Pancreas (tissue), 10 donors: ENCODE measurements around the gene CCM2. TPM values are rescaled to one million over a fixed set of nuclear protein-coding genes. Genes with fewer than 3 reads are reported as not detected.

ENCODE experiments used
- ATAC-seq, 4 donors: fragments of 200-7000 bp; cut with Tn5 transposase; one replicate each; pipeline versions ENCODE4 v1.8.0 to v1.9.1; 2020; ENCODE audit warnings: mild to moderate bottlenecking in 4 of 4, moderate library complexity in 4 of 4
- DNase-seq, 6 donors: peaks; one replicate each; pipeline ENCODE4 v3.0.0-alpha.2; 2020
- FAIRE-seq: peaks from 2 replicates; lab custom pipeline; 2012; peaks lifted over from hg19 to GRCh38; lab: Jason Lieb, UNC
- H3K27ac ChIP-seq, 4 donors: fragments of 200-600 bp; sonication (generic); 1 replicate in 3 of 4; 2 replicates in 1 of 4; pipeline versions ENCODE4 v1.5.0 to v1.8.0; 2020
- H3K27me3 ChIP-seq, 4 donors: fragments of 200-600 bp; one replicate each; pipeline ENCODE4 v1.8.0; 2021
- H3K36me3 ChIP-seq, 3 donors: fragments of 200-600 bp; sonication (generic) in 1 of 3; one replicate each; pipeline versions ENCODE4 v1.5.0 to v1.8.0; 2020 to 2021
- H3K4me1 ChIP-seq, 3 donors: fragments of 200-600 bp; one replicate each; pipeline ENCODE4 v1.8.0; 2021
- H3K4me3 ChIP-seq, 4 donors: fragments of 200-600 bp; sonication (generic) in 2 of 4; one replicate each; pipeline versions ENCODE4 v1.5.0 to v1.8.0; 2020 to 2021
- H3K9me3 ChIP-seq, 4 donors: fragments of 200-600 bp; one replicate each; pipeline ENCODE4 v1.8.0; 2021
- WGBS, 2 donors: extraction: QIAGEN DNeasy Blood & Tissue Kit; methylation state at CpG; one replicate each; pipeline ENCODE4 v1.1.7; 2013; 5-methylcytosine and 5-hydroxymethylcytosine counted together
- intact Hi-C, 3 donors: fragments of 100-400 bp; cut with DNase I; formaldehyde crosslinking; loops; one replicate each; pipeline versions ENCODE4 v1.11.1 to v1.14.2; 2022
- polyA plus RNA-seq, 2 donors: library from polyadenylated mRNA; stranded (reverse); fragments of 200-250 nt; gene quantifications; one replicate each; pipeline ENCODE4 v1.2.3, GENCODE V29; 2013
- total RNA-seq, 6 donors: library from RNA; stranded (reverse); fragmentation: NEBNext Ultra II Directional in 4 of 6; extraction: Animal tissue kit (Norgen Biotek cat#: 25700) in 4 of 6; gene quantifications; one replicate each; pipeline versions ENCODE4 v1.2.1 to v1.2.4, GENCODE V29; 2021 to 2023
- TF ChIP-seq, protein P1 (sequence below), 4 donors: fragments of 200-600 bp; sonication (generic) in 3 of 4; IDR thresholded peaks; one replicate each; pipeline versions ENCODE4 v1.5.0 to v1.8.0; 2021; ENCODE audit warnings: antibody characterized with exemption in 4 of 4
- donor health status: healthy with polysubstance abuse.
- donor health status: DM: no; HTN: no; CAD: no; lungs with moderate emphysema.
- donor health status: DM: no; HTN: no; CAD: no.
- donor health status: control.
- donor health status: control.
- donor health status: Bipolar disorder and iron deficiency.
- donor health status: DM: yes; HTN: yes; CAD: no.
- donor health status: DM: no; HTN: no; CAD: no.
- donor health status: DM: no; HTN: no; CAD: no.
- donor health status: DM: yes; HTN: yes; CAD: no.

CCM2 gene
- total and polyA plus RNA-seq, 8 donors, result 13.4 to 33.7 (median 16.5) TPM

DNA sequence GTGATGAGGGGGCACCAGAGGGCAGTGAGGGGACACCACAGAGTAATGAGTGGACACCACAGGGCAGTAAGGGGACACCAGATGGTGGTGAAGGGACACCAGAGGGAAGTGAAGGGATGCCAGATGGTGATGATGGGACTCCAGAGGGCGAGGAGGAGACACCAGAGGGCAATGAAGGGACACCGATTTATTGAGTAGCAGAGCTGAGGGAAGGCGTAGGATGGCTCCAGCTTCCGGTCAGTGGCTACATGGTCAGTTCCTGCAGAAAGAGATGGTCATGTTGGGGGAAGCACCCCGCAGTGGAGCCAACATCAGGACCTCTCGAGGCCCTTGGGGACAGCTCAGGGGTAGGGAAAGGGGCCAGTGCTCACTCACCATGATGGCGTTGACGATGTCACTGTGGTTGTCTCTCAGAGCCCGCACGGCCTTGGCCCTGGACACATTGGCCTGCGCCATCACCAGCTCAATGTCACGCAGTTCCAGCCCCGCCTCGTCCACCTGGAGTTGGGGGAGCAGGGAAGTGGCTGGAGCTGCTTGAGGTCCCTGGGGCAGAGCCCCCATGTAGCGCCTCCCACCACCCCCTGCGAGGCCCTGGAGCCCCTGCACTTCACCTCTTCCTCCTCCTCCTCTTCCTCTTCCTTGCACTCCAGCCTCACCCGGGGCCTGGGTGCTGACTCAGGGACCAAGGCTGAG lies 80.4 kb downstream of the CCM2 start:
- DNase-seq, result peak in 1 of 6 donors; percentile 52
- TF ChIP-seq, protein P1, sequence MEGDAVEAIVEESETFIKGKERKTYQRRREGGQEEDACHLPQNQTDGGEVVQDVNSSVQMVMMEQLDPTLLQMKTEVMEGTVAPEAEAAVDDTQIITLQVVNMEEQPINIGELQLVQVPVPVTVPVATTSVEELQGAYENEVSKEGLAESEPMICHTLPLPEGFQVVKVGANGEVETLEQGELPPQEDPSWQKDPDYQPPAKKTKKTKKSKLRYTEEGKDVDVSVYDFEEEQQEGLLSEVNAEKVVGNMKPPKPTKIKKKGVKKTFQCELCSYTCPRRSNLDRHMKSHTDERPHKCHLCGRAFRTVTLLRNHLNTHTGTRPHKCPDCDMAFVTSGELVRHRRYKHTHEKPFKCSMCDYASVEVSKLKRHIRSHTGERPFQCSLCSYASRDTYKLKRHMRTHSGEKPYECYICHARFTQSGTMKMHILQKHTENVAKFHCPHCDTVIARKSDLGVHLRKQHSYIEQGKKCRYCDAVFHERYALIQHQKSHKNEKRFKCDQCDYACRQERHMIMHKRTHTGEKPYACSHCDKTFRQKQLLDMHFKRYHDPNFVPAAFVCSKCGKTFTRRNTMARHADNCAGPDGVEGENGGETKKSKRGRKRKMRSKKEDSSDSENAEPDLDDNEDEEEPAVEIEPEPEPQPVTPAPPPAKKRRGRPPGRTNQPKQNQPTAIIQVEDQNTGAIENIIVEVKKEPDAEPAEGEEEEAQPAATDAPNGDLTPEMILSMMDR (IDR thresholded peaks at IDR 0.05), result no peak
- Histone ChIP-seq H3K36me3 (peaks cover 0 to 10% (median 5%) of the 10 kb centered on the region in 3 donors), H3K4me1 (no peaks in the 10 kb centered on the region), H3K27me3 (no peaks in the 10 kb centered on the region), H3K4me3 (no peak overlapping the region), H3K9me3 (no peaks in the 10 kb centered on the region), H3K27ac (no peak overlapping the region)
- FAIRE-seq, result no peak
- WGBS, 2 donors, result 84 to 88% methylated on average over 17 of the region's 17 CpGs
- intact Hi-C loops, result no loop called here
- peak in 1 of 4 donors; percentile 12 for ATAC-seq

DNA sequence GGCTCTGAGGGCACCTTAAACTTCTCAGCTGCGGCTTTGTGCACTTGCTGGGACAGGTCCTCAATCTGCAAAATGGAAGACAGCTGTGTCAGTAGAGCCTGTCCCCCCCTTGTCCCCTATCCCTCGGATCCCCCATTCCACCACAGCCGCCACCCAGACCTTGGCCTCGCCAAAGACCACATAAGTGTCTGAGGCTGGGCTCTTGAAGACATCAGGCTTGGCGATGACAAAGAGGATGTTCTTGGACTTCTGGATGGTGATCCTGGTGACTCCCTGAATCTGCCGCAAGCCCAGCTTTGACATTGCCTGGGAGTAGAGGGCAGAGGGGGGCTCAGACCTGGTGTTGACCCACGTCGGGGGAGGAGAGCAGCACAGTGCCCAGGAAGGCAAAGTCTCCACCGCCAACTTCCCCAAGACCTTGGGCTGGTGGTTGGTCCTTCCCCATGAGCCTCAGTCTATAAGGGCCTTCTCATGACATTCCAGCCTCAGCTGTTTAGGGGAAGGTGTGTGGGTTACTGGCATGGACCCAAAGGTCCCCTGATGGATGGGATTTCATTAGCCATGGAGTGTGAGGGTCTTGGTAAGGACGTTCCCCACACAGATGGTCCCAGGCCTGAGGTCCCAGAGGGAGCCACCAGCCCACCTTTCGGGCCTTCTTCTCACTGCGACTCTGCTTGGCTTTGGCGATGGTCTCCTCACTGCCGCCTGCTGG lies 81.1 kb downstream of the CCM2 start:
- WGBS, 2 donors, result 78 to 93% methylated on average over 14 of the region's 14 CpGs
- peak in 1 of 6 donors; percentile 31 for DNase-seq
- no peak for FAIRE-seq
- Histone ChIP-seq H3K4me3 (no peak overlapping the region), H3K27me3 (no peaks in the 10 kb centered on the region), H3K4me1 (no peaks in the 10 kb centered on the region), H3K9me3 (no peaks in the 10 kb centered on the region), H3K36me3 (peaks cover 0 to 3% (median 2%) of the 10 kb centered on the region in 3 donors), H3K27ac (no peak overlapping the region)
- TF ChIP-seq, protein P1 (IDR thresholded peaks at IDR 0.05), result no peak
- no peak for ATAC-seq
- intact Hi-C loops, result no loop called here

DNA sequence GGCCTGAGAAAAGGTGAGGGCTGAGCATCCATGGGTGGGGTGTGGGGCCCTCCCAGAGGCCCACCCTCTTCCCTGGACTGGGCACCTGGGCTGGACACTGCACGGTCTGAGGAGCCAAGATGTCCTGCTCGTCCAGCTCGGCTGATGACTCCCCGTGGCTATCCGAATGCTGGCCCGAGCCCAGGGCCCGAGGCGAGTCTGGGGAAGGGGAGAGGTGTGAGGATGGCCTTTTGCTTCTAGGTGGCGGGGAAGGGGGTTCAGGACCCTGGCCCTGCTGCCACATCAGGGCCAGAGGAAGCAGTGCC lies 81.6 kb downstream of the CCM2 start:
- FAIRE-seq (no peak), ATAC-seq (no peak), DNase-seq (peak in 1 of 6 donors; percentile 49)
- H3K4me3 ChIP-seq, result no peak overlapping the region
- TF ChIP-seq, protein P1 (IDR thresholded peaks at IDR 0.05), result no peak
- no peaks in the 10 kb centered on the region for H3K9me3 ChIP-seq
- no peak overlapping the region for H3K27ac ChIP-seq
- WGBS, 2 donors, result 82 to 91% methylated on average over 9 of the region's 9 CpGs
- no peaks in the 10 kb centered on the region for H3K27me3 ChIP-seq
- intact Hi-C loops, result no loop called here
- H3K4me1 ChIP-seq, result no peaks in the 10 kb centered on the region
- no peaks in the 10 kb centered on the region for H3K36me3 ChIP-seq

DNA sequence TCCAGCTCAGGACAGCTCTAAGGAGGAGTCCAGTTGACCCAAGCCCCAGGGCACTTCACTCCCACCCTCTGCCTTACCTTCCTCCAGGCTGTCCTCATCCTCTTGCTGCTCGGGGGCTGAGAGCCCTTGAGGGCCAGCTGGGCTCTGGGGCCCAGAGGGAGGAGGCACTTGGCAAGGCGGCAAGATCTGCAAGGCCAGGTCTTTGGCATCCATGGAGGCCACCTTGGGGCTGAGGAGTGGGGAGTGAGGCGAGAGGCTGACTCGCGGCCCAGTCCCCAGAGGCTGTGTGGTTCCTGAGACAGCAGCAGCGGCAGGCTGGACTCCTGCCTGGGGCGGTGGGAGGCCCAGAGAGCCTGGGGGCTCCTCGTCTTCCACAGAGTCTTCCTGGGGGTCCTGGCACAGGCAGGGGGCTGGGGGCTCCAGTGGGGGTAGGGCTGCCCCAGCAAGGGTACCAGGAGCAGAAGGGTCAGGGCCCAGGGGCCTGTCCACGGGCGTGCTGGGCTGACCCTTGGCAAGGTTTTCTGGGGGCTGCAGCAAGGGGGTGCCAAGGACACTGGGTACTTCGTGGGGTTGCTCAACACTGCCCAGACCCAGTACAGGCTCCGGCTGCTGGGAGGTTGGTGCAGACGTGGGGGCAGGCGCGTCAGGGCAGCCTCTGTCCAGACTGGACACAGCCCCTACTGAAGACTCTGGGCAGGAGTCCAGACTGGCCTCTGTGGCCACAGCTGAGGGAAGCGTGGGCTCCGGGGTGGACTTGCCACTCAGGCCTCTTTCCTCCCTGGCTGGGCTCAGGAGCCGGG lies 82.2 kb downstream of the CCM2 start:
- TF ChIP-seq, protein P1 (IDR thresholded peaks at IDR 0.05), result no peak
- FAIRE-seq, result no peak
- no peaks in the 10 kb centered on the region for H3K4me1 ChIP-seq
- intact Hi-C loops, result no loop called here
- no peaks in the 10 kb centered on the region for H3K27me3 ChIP-seq
- DNase-seq, result peak in 2 of 6 donors; percentile 58 to 69
- 76 to 77% methylated on average over 13 to 18 of the region's 18 CpGs for WGBS, 2 donors
- H3K9me3 ChIP-seq, result no peaks in the 10 kb centered on the region
- peak in 2 of 4 donors; percentile 11 to 24 for ATAC-seq
- H3K36me3 ChIP-seq, result no peaks in the 10 kb centered on the region
- H3K27ac ChIP-seq, result no peak overlapping the region
- H3K4me3 ChIP-seq, result no peak overlapping the region
